HUDEP-2 (cell line): ENCODE measurements around the gene TPST1.
"Not testable (repeated sequence)": the region's sequence is repeated elsewhere in the genome, so short reads cannot be mapped to it uniquely, and the experiment has no call there.

Experiments used
- DNase-seq, 76 experiments: peaks; one replicate each; lab custom pipeline; 2025; ENCODE audit not compliant: unreplicated experiment in 76 of 76; lab: John Stamatoyannopoulos, UW

TPST1 gene

GRCh38 chr7:66204822-66205740 lies at the start of gene TPST1:
Gene TPST1, plus strand, starts transcription at chr7:66205334. Its CDS starts 35,092 bp downstream, at chr7:66240426.
- DNase-seq: peak in 31 of 76 experiments; percentile 2 to 47 (median 14)

- DNase-seq: not testable (repeated sequence)
Measured at GRCh38 chr7:66156035-66156434, 49.1 kb upstream of the TPST1 start.

GRCh38 chr7:66157060-66157459 lies 48.1 kb upstream of the TPST1 start:
- no peak for DNase-seq

GRCh38 chr7:66162622-66163021 lies 42.5 kb upstream of the TPST1 start:
- no peak for DNase-seq

GRCh38 chr7:66163186-66163610 lies 41.9 kb upstream of the TPST1 start:
- no peak for DNase-seq

- DNase-seq: no peak
Measured at GRCh38 chr7:66164356-66164755, 40.8 kb upstream of the TPST1 start.

- peak in 1 of 76 experiments; percentile 2 for DNase-seq
Measured at GRCh38 chr7:66167773-66168387, 37.3 kb upstream of the TPST1 start.

GRCh38 chr7:66169616-66170015 lies 35.5 kb upstream of the TPST1 start:
- DNase-seq: no peak

- no peak for DNase-seq
Measured at GRCh38 chr7:66170309-66171231, 34.6 kb upstream of the TPST1 start.

- not testable (repeated sequence) for DNase-seq
Measured at GRCh38 chr7:66172536-66173401, 32.4 kb upstream of the TPST1 start.

GRCh38 chr7:66173856-66174255 lies 31.3 kb upstream of the TPST1 start:
- no peak for DNase-seq

GRCh38 chr7:66175006-66175405 lies 30.1 kb upstream of the TPST1 start:
- not testable (repeated sequence) for DNase-seq

GRCh38 chr7:66176914-66177313 lies 28.2 kb upstream of the TPST1 start:
- DNase-seq: no peak

- no peak for DNase-seq
Measured at GRCh38 chr7:66178258-66178657, 26.9 kb upstream of the TPST1 start.

- DNase-seq: no peak
Measured at GRCh38 chr7:66181329-66181728, 23.8 kb upstream of the TPST1 start.

GRCh38 chr7:66181845-66182244 lies 23.3 kb upstream of the TPST1 start:
- DNase-seq: no peak

GRCh38 chr7:66182920-66183319 lies 22.2 kb upstream of the TPST1 start:
- no peak for DNase-seq

- DNase-seq: no peak
Measured at GRCh38 chr7:66183700-66184099, 21.4 kb upstream of the TPST1 start.

- DNase-seq: no peak
Measured at GRCh38 chr7:66185680-66186187, 19.4 kb upstream of the TPST1 start.

GRCh38 chr7:66186991-66187390 lies 18.1 kb upstream of the TPST1 start:
- no peak for DNase-seq
